ENCODE data around the gene ATP8B3.

Gene ATP8B3

GRCh38 chr19:1752757-1753728 is 59.0 kb downstream of the ATP8B3 start, which contains the start of gene ONECUT3:
ONECUT3 (plus strand) TSS chr19:1753506; CDS start chr19:1753663, 157 bp downstream.
- no peak within 1 kb of the TSS for H3K4me3 ChIP-seq (replicated peaks in 1 of 2; ENCODE audit: low read depth in 2 of 2, low read length in 2 of 2)
- no peak for DNase-seq (ENCODE audit: low read depth in 2 of 2)
- TF ChIP-seq CTCF (IDR thresholded peaks at IDR 0.05; ENCODE audit: low read depth, low read length) = no peak

- DNase-seq (ENCODE audit: low read depth in 2 of 2) = no peak
- no peak overlapping the region for H3K4me3 ChIP-seq (replicated peaks in 1 of 2; ENCODE audit: low read depth in 2 of 2, low read length in 2 of 2)
- no peak for TF ChIP-seq CTCF (IDR thresholded peaks at IDR 0.05; ENCODE audit: low read depth, low read length)
Observed at GRCh38 chr19:1752009-1752756, 59.9 kb downstream of the ATP8B3 start.

- TF ChIP-seq CTCF (IDR thresholded peaks at IDR 0.05; ENCODE audit: low read depth, low read length) = no peak
- no peak overlapping the region for H3K4me3 ChIP-seq (replicated peaks in 1 of 2; ENCODE audit: low read depth in 2 of 2, low read length in 2 of 2)
- DNase-seq (ENCODE audit: low read depth in 2 of 2) = no peak
Observed at GRCh38 chr19:1751367-1752008, 60.6 kb downstream of the ATP8B3 start.

GRCh38 chr19:1750343-1751021 is 61.6 kb downstream of the ATP8B3 start:
- no peak for TF ChIP-seq CTCF (IDR thresholded peaks at IDR 0.05; ENCODE audit: low read depth, low read length)
- DNase-seq (ENCODE audit: low read depth in 2 of 2) = no peak
- no peak overlapping the region for H3K4me3 ChIP-seq (replicated peaks in 1 of 2; ENCODE audit: low read depth in 2 of 2, low read length in 2 of 2)

GRCh38 chr19:1749373-1750342 is 62.4 kb downstream of the ATP8B3 start:
- no peak overlapping the region for H3K4me3 ChIP-seq (replicated peaks in 1 of 2; ENCODE audit: low read depth in 2 of 2, low read length in 2 of 2)
- DNase-seq (ENCODE audit: low read depth in 2 of 2) = no peak

More at GRCh38 chr19:1749373-1750342, 62.4 kb downstream of the ATP8B3 start:
- no peak for TF ChIP-seq CTCF (IDR thresholded peaks at IDR 0.05; ENCODE audit: low read depth, low read length)
